ENCODE measurements around the gene HTT.

The HTT gene

DNA sequence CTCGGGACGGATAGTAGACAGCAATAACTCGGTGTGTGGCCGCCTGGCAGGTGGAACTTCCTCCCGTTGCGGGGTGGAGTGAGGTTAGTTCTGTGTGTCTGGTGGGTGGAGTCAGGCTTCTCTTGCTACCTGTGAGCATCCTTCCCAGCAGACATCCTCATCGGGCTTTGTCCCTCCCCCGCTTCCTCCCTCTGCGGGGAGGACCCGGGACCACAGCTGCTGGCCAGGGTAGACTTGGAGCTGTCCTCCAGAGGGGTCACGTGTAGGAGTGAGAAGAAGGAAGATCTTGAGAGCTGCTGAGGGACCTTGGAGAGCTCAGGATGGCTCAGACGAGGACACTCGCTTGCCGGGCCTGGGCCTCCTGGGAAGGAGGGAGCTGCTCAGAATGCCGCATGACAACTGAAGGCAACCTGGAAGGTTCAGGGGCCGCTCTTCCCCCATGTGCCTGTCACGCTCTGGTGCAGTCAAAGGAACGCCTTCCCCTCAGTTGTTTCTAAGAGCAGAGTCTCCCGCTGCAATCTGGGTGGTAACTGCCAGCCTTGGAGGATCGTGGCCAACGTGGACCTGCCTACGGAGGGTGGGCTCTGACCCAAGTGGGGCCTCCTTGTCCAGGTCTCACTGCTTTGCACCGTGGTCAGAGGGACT is 168.8 kb downstream of the HTT start:
- peaks cover 4% of the 10 kb centered on the region for H3K79me1 ChIP-seq (ENCODE audit: low read depth, low read length)
- no peak overlapping the region for H3K9ac ChIP-seq (ENCODE audit: low read depth, low read length, poor library complexity)
- peaks cover 1 to 2% of the 10 kb centered on the region in 2 donors for H3K4me1 ChIP-seq (ENCODE audit: control insufficient read depth in 2 of 2, insufficient read depth in 1 of 2, low read depth in 1 of 2, low read length in 2 of 2)
- peak overlapping the region; percentile 27 for H3K14ac ChIP-seq (ENCODE audit: low read length)
- no peak overlapping the region for H2BK15ac ChIP-seq (ENCODE audit: low read length)
- no peak overlapping the region for H2BK120ac ChIP-seq (ENCODE audit: low read depth, low read length)
- DNase-seq (ENCODE audit: low spot score): no peak
- peak overlapping the region; percentile 34 for H3K23ac ChIP-seq (ENCODE audit: low read depth, low read length, poor library complexity)
- no CpG with 5 or more reads among the region's 23 CpGs for WGBS, 2 donors (ENCODE audit: extremely low coverage in 2 of 2, insufficient read length in 2 of 2, insufficient replicate concordance in 1 of 2)
- peaks cover 30 to 55% of the 10 kb centered on the region in 2 donors for H3K36me3 ChIP-seq (replicated peaks in 1 of 2; ENCODE audit: control insufficient read depth in 2 of 2, insufficient read depth in 2 of 2, low read length in 2 of 2)
- no peaks in the 10 kb centered on the region for H3K27me3 ChIP-seq (ENCODE audit: control insufficient read depth in 3 of 3, insufficient read depth in 3 of 3, low read depth in 1 of 3, low read length in 3 of 3)
- peak overlapping the region; percentile 41 for H3K18ac ChIP-seq (ENCODE audit: low read length)
- no peak overlapping the region for H3K4me2 ChIP-seq (ENCODE audit: insufficient read depth, low read length, poor library complexity, severe bottlenecking)
- H2BK5ac ChIP-seq (ENCODE audit: low read length): no peak overlapping the region
- no peak overlapping the region for H3K4me3 ChIP-seq (ENCODE audit: low read length in 2 of 2)
- H3K9me3 ChIP-seq (replicated peaks in 1 of 2; ENCODE audit: control insufficient read depth in 2 of 2, insufficient read depth in 1 of 2, low read depth in 1 of 2, low read length in 2 of 2): no peaks in the 10 kb centered on the region
- H4K91ac ChIP-seq (ENCODE audit: low read depth, low read length, poor library complexity): no peak overlapping the region
- no peak overlapping the region for H2AFZ ChIP-seq (ENCODE audit: low read length)
- H3K4ac ChIP-seq (ENCODE audit: low read length): no peak overlapping the region
- no peak overlapping the region for H2BK12ac ChIP-seq (ENCODE audit: low read length)
- no peak overlapping the region for H4K8ac ChIP-seq (ENCODE audit: low read depth, low read length)
- no peak overlapping the region for H2AK5ac ChIP-seq (ENCODE audit: low read depth, low read length)
- H3K27ac ChIP-seq (replicated peaks; ENCODE audit: low read length): no peak overlapping the region

DNA sequence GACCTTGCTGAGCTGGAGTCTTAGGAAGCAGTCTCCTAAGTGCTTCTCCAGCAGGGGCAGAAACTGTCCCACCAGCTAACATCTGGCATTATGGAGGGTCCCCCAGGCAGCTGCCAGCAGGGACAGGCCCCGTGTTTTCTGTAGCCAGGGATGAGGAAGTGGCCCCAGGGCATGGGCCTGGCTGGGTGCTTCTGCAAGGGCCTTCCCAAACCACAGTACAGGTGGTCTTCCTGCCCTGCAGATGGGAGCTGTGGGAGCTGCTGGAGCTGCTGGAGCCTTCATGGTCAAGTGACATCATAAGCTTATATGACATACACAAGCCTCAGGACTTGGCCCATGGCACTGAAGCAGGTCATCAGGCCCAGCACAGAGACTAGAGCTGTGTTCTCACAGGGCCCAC is 169.5 kb downstream of the HTT start:
- Histone ChIP-seq H2BK15ac (ENCODE audit: low read length) (no peak overlapping the region), H3K4ac (ENCODE audit: low read length) (no peak overlapping the region), H3K4me2 (ENCODE audit: insufficient read depth, low read length, poor library complexity, severe bottlenecking) (no peak overlapping the region), H3K23ac (ENCODE audit: low read depth, low read length, poor library complexity) (no peak overlapping the region), H3K79me1 (ENCODE audit: low read depth, low read length) (peaks cover 4% of the 10 kb centered on the region), H2AFZ (ENCODE audit: low read length) (no peak overlapping the region), H2BK120ac (ENCODE audit: low read depth, low read length) (no peak overlapping the region), H4K8ac (ENCODE audit: low read depth, low read length) (no peak overlapping the region), H3K9me3 (replicated peaks in 1 of 2; ENCODE audit: control insufficient read depth in 2 of 2, insufficient read depth in 1 of 2, low read depth in 1 of 2, low read length in 2 of 2) (no peaks in the 10 kb centered on the region), H3K9ac (ENCODE audit: low read depth, low read length, poor library complexity) (peak overlapping the region; percentile 37), H2BK5ac (ENCODE audit: low read length) (peak overlapping the region; percentile 66), H3K27me3 (ENCODE audit: control insufficient read depth in 3 of 3, insufficient read depth in 3 of 3, low read depth in 1 of 3, low read length in 3 of 3) (no peaks in the 10 kb centered on the region), H4K91ac (ENCODE audit: low read depth, low read length, poor library complexity) (no peak overlapping the region), H3K27ac (replicated peaks; ENCODE audit: low read length) (no peak overlapping the region), H3K36me3 (replicated peaks in 1 of 2; ENCODE audit: control insufficient read depth in 2 of 2, insufficient read depth in 2 of 2, low read length in 2 of 2) (peaks cover 24 to 51% of the 10 kb centered on the region in 2 donors), H2BK12ac (ENCODE audit: low read length) (no peak overlapping the region), H3K14ac (ENCODE audit: low read length) (no peak overlapping the region), H3K4me1 (ENCODE audit: control insufficient read depth in 2 of 2, insufficient read depth in 1 of 2, low read depth in 1 of 2, low read length in 2 of 2) (peaks cover 0 to 8% of the 10 kb centered on the region in 2 donors), H3K4me3 (ENCODE audit: low read length in 2 of 2) (no peak overlapping the region), H3K18ac (ENCODE audit: low read length) (no peak overlapping the region), H2AK5ac (ENCODE audit: low read depth, low read length) (peak overlapping the region; percentile 28)
- no peak for DNase-seq (ENCODE audit: low spot score)
- WGBS, 2 donors (ENCODE audit: extremely low coverage in 2 of 2, insufficient read length in 2 of 2, insufficient replicate concordance in 1 of 2): no CpG with 5 or more reads among the region's 1 CpG

DNA sequence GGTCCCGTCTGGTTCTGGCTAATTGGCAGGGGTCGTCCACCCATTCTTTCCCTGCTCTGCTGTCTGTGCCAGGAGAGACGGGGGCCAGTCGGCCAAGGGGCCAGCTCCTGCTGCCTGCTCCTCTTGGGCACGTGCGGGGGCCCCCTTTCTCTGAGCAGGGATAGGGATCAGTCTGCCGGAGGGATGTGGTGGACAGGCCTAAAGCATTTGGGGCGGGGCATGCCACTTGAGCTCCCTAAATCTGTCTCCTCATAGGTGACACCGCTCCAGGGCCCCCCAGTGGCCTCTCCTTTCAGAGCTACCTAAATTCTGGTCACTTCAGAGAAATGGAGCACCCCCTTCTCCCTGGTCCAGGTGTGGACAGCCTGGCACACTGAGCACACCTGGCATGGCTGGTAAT is 170.3 kb downstream of the HTT start:
- H3K18ac ChIP-seq (ENCODE audit: low read length): peak overlapping the region; percentile 71
- peaks cover 18 to 44% of the 10 kb centered on the region in 2 donors for H3K36me3 ChIP-seq (replicated peaks in 1 of 2; ENCODE audit: control insufficient read depth in 2 of 2, insufficient read depth in 2 of 2, low read length in 2 of 2)
- H2BK12ac ChIP-seq (ENCODE audit: low read length): no peak overlapping the region
- H2BK120ac ChIP-seq (ENCODE audit: low read depth, low read length): no peak overlapping the region
- H2BK5ac ChIP-seq (ENCODE audit: low read length): peak overlapping the region; percentile 66
- no peak overlapping the region for H3K27ac ChIP-seq (replicated peaks; ENCODE audit: low read length)
- H3K9ac ChIP-seq (ENCODE audit: low read depth, low read length, poor library complexity): no peak overlapping the region
- no peak overlapping the region for H2AFZ ChIP-seq (ENCODE audit: low read length)
- no CpG with 5 or more reads among the region's 9 CpGs for whole genome bisulfite sequencing, 2 donors (ENCODE audit: extremely low coverage in 2 of 2, insufficient read length in 2 of 2, insufficient replicate concordance in 1 of 2)
- no peaks in the 10 kb centered on the region for H3K9me3 ChIP-seq (replicated peaks in 1 of 2; ENCODE audit: control insufficient read depth in 2 of 2, insufficient read depth in 1 of 2, low read depth in 1 of 2, low read length in 2 of 2)
- H2AK5ac ChIP-seq (ENCODE audit: low read depth, low read length): peak overlapping the region; percentile 28
- H3K14ac ChIP-seq (ENCODE audit: low read length): peak overlapping the region; percentile 3
- peaks cover 0 to 12% of the 10 kb centered on the region in 2 donors for H3K4me1 ChIP-seq (ENCODE audit: control insufficient read depth in 2 of 2, insufficient read depth in 1 of 2, low read depth in 1 of 2, low read length in 2 of 2)
- no peak overlapping the region for H3K4me2 ChIP-seq (ENCODE audit: insufficient read depth, low read length, poor library complexity, severe bottlenecking)
- H3K4me3 ChIP-seq (ENCODE audit: low read length in 2 of 2): no peak overlapping the region
- H3K27me3 ChIP-seq (ENCODE audit: control insufficient read depth in 3 of 3, insufficient read depth in 3 of 3, low read depth in 1 of 3, low read length in 3 of 3): no peaks in the 10 kb centered on the region
- DNase-seq (ENCODE audit: low spot score): no peak
- peaks cover 4% of the 10 kb centered on the region for H3K79me1 ChIP-seq (ENCODE audit: low read depth, low read length)
- H4K8ac ChIP-seq (ENCODE audit: low read depth, low read length): no peak overlapping the region
- H2BK15ac ChIP-seq (ENCODE audit: low read length): no peak overlapping the region
- no peak overlapping the region for H4K91ac ChIP-seq (ENCODE audit: low read depth, low read length, poor library complexity)
- no peak overlapping the region for H3K23ac ChIP-seq (ENCODE audit: low read depth, low read length, poor library complexity)
- no peak overlapping the region for H3K4ac ChIP-seq (ENCODE audit: low read length)

DNA sequence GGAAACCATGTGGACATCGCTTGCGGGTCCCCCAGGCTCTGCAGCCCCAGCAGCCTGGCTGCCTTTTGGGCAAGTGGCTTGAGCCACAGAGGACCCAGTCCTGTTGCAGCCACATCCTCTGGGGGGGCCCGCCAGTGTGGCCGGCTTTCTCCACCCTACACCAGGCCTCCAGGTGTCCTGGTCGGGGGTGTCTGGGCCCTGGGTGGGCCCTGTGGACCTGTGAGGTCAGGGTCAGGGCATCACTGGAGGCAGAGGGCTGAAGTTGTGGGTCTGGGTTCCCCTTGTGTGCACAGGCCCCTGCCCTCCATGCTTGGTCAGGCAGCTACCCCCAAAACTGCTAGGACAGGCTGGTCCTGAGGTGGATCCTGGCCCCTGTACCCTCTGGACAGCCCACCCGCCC is 171.2 kb downstream of the HTT start:
- no CpG with 5 or more reads among the region's 6 CpGs for WGBS, 2 donors (ENCODE audit: extremely low coverage in 2 of 2, insufficient read length in 2 of 2, insufficient replicate concordance in 1 of 2)
- Histone ChIP-seq H2AFZ (ENCODE audit: low read length) (no peak overlapping the region), H2BK5ac (ENCODE audit: low read length) (peak overlapping the region; percentile 48), H3K27ac (replicated peaks; ENCODE audit: low read length) (no peak overlapping the region), H3K18ac (ENCODE audit: low read length) (no peak overlapping the region), H3K9me3 (replicated peaks in 1 of 2; ENCODE audit: control insufficient read depth in 2 of 2, insufficient read depth in 1 of 2, low read depth in 1 of 2, low read length in 2 of 2) (no peaks in the 10 kb centered on the region), H3K27me3 (ENCODE audit: control insufficient read depth in 3 of 3, insufficient read depth in 3 of 3, low read depth in 1 of 3, low read length in 3 of 3) (no peaks in the 10 kb centered on the region), H2BK120ac (ENCODE audit: low read depth, low read length) (no peak overlapping the region), H2BK15ac (ENCODE audit: low read length) (no peak overlapping the region), H4K91ac (ENCODE audit: low read depth, low read length, poor library complexity) (no peak overlapping the region), H4K8ac (ENCODE audit: low read depth, low read length) (no peak overlapping the region), H3K4ac (ENCODE audit: low read length) (no peak overlapping the region), H3K4me1 (ENCODE audit: control insufficient read depth in 2 of 2, insufficient read depth in 1 of 2, low read depth in 1 of 2, low read length in 2 of 2) (peaks cover 0 to 12% of the 10 kb centered on the region in 2 donors), H3K36me3 (replicated peaks in 1 of 2; ENCODE audit: control insufficient read depth in 2 of 2, insufficient read depth in 2 of 2, low read length in 2 of 2) (peaks cover 10 to 35% of the 10 kb centered on the region in 2 donors), H3K14ac (ENCODE audit: low read length) (no peak overlapping the region), H2AK5ac (ENCODE audit: low read depth, low read length) (peak overlapping the region; percentile 70), H3K79me1 (ENCODE audit: low read depth, low read length) (peaks cover 4% of the 10 kb centered on the region), H3K9ac (ENCODE audit: low read depth, low read length, poor library complexity) (no peak overlapping the region), H3K4me3 (ENCODE audit: low read length in 2 of 2) (no peak overlapping the region), H3K23ac (ENCODE audit: low read depth, low read length, poor library complexity) (no peak overlapping the region), H2BK12ac (ENCODE audit: low read length) (no peak overlapping the region), H3K4me2 (ENCODE audit: insufficient read depth, low read length, poor library complexity, severe bottlenecking) (no peak overlapping the region)
- no peak for DNase-seq (ENCODE audit: low spot score)
